Fibroblast of mammary gland (primary cell): ENCODE data around the gene TAAR9.

Source experiments
- DNase-seq: peaks from one replicate; pipeline ENCODE4 v3.0.0-alpha.2; 2010; ENCODE audit warnings: low read depth
- H3K4me3 ChIP-seq: 2 replicates; pipeline ENCODE4 v1.5.1; 2011; ENCODE audit warnings: low read depth, mild to moderate bottlenecking, low read length, moderate library complexity; ENCODE audit not compliant: control insufficient read depth
- TF ChIP-seq, protein P1 (sequence below): conservative IDR thresholded peaks from 2 replicates; pipeline ENCODE4 v1.5.1; 2011; ENCODE audit warnings: low read depth, low read length, inconsistent platforms; ENCODE audit not compliant: control insufficient read depth, insufficient read depth

The TAAR9 gene, protein sequence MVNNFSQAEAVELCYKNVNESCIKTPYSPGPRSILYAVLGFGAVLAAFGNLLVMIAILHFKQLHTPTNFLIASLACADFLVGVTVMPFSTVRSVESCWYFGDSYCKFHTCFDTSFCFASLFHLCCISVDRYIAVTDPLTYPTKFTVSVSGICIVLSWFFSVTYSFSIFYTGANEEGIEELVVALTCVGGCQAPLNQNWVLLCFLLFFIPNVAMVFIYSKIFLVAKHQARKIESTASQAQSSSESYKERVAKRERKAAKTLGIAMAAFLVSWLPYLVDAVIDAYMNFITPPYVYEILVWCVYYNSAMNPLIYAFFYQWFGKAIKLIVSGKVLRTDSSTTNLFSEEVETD

DNA sequence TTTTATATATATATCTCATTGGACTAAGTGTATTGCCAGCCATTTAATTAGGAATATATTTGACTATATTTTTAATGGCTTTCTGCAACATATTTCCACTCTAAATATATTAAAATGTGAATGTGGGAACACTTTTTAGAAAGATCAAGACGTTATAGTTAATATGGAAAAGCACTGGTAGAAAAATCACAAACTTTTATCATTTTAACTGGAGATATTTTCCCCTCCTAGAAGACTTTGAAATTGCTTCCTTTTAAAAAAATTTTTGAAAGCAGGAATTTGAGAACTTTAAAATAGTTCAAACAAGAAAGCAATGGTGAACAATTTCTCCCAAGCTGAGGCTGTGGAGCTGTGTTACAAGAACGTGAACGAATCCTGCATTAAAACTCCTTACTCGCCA lies at the start of gene TAAR9:
Gene TAAR9, plus strand, starts transcription at position 301 of the 400 bp plus-strand sequence. Its CDS starts 13 bp downstream, at position 314.
- H3K4me3 ChIP-seq, result no peak within 1 kb of the TSS
- no peak for DNase-seq
- TF ChIP-seq, protein P1, sequence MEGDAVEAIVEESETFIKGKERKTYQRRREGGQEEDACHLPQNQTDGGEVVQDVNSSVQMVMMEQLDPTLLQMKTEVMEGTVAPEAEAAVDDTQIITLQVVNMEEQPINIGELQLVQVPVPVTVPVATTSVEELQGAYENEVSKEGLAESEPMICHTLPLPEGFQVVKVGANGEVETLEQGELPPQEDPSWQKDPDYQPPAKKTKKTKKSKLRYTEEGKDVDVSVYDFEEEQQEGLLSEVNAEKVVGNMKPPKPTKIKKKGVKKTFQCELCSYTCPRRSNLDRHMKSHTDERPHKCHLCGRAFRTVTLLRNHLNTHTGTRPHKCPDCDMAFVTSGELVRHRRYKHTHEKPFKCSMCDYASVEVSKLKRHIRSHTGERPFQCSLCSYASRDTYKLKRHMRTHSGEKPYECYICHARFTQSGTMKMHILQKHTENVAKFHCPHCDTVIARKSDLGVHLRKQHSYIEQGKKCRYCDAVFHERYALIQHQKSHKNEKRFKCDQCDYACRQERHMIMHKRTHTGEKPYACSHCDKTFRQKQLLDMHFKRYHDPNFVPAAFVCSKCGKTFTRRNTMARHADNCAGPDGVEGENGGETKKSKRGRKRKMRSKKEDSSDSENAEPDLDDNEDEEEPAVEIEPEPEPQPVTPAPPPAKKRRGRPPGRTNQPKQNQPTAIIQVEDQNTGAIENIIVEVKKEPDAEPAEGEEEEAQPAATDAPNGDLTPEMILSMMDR, result no peak

DNA sequence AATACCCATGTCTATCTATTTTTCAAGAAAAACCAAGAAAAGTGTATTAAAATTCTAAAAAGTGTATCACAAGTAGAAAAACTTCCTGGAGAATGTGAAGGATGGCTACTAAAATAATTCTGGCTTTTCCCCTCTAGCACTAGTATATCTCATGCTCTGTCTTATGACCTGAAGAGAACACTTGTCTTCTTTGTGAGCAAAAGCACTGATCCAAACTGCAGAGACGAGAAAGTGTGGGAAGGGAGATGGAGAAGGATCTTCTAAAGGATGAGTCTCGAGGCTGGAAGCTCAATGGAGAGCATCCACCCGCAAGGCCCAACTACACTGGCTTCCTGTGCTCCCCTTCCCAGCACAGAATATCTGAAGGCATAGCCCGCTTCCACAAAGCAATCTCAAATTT lies 48.7 kb upstream of the TAAR9 start:
- H3K4me3 ChIP-seq, result no peak overlapping the region
- DNase-seq, result no peak
- TF ChIP-seq, protein P1, result no peak

DNA sequence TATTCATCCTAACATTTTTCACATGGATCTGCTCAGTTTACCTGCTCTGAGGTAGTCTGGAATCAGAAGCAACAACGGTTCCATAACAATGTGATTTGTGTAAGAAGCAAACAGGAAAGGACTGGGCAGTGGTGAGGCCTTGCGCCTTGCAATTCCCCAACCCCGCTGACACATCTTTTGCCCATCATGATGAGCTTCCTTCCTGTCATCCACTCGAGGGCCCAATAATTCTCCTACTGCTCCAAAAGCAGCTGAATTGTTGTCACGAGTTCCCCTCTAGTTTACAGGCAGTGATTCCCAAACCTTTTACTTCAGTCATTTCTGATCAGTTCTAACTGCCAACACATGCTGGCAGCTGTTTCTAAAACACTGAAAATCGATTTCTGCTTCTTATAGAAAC lies 48.1 kb upstream of the TAAR9 start:
- H3K4me3 ChIP-seq, result no peak overlapping the region
- DNase-seq, result peak; percentile 62
- TF ChIP-seq, protein P1, result no peak

DNA sequence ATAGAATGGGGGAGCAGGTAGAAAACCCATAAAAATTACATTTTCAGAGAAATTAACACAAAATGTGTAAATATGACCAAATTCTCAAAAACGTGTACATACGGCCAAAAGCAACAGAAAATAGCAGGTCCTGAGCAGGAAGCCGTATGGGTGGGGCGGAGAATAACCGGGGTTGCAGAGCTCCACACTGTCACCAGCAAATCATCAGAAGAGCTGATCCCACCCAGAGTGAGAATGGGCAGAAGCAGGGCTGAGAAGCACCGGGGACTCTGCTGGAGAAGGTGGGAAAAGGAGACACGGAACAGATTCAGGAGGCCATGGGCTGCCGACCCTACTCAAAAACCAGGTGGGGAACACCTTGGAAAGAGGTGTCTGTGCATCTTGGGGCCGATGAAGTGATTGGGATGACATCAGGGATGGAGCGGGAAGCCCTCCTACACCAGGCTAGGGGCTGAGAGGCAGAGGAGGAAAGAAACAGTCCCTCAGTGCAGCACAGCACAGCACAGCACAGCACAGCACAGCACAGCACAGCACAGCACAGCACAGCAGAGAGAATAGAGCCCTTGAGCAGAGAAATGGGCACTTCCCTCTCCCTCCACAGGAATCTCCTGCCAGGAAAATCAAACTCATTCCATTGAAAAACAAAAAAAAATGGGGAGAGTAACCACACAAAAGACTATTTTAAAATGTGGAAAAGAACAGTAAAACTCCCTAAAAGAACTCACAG lies 47.4 kb upstream of the TAAR9 start:
- H3K4me3 ChIP-seq, result no peak overlapping the region
- peak; percentile 26 for DNase-seq
- TF ChIP-seq, protein P1, result no peak

DNA sequence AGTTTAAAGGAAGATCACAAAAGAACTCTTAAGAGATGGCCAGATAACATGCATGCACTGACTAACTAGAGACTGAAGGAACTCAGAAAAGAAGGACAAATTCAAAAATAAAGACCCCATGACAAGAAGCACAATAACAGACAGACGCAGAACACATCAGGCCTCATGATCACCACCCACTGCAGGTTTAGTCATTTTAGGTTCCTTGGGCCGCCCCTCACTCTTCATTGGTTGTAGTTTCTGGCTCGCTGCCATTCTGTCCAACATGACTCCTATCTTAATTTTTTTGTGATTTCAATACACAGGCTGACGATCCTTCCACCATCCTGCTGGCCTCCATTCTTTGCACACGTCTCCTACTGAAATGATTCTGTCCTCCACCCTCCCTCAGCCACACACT lies 46.8 kb upstream of the TAAR9 start:
- TF ChIP-seq, protein P1, result no peak
- H3K4me3 ChIP-seq, result no peak overlapping the region
- DNase-seq, result peak; percentile 90

DNA sequence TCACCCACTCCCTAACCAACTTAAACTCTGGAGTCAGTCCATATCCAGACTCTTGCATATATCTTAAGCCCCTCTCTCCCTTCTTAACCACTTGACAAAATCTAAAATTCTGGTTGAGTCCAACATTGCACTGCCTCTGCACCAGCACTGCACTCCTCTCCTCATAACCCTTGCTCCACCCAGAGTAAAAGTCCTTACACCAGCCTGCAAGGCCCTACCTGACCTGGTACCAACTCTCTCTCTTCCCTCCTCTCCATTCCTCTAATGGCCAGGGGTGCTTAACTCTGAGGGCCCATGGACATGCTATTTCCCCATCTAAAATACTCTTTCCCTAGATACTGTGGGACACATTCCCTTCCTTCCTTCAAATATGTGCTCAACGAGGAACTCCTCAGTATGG lies 46.2 kb upstream of the TAAR9 start:
- no peak for DNase-seq
- no peak overlapping the region for H3K4me3 ChIP-seq
- TF ChIP-seq, protein P1, result no peak
